ENCODE results near the gene KRT38. TPM values are rescaled to one million over a fixed set of nuclear protein-coding genes. Genes with fewer than 3 reads are reported as not detected.

Gene KRT38
- total and polyA plus RNA-seq, 4 donors, result not detected

GRCh38 chr17:41415411-41415810 lies 25.4 kb downstream of the KRT38 start:
- no peaks in the 10 kb centered on the region for H3K36me3 ChIP-seq (ENCODE audit: control insufficient read depth in 1 of 2, insufficient read depth in 2 of 2, low read length in 1 of 2)
- no peaks in the 10 kb centered on the region for H3K9me3 ChIP-seq (ENCODE audit: control insufficient read depth, low read length)
- DNase-seq (no peak), ATAC-seq (ENCODE audit: low FRiP score) (no peak)
- intact Hi-C loops (cut with DNase I), result no loop called here
- no peaks in the 10 kb centered on the region for H3K27me3 ChIP-seq (ENCODE audit: control insufficient read depth in 1 of 2, insufficient read depth in 2 of 2, low read length in 1 of 2)
- no peak overlapping the region for H3K27ac ChIP-seq (ENCODE audit: low read depth in 1 of 2, low read length in 2 of 2)
- H3K4me1 ChIP-seq (ENCODE audit: control insufficient read depth in 1 of 2, insufficient read depth in 2 of 2, low read length in 2 of 2), result no peaks in the 10 kb centered on the region
- WGBS, 2 donors, result 79 to 81% methylated on average over 4 of the region's 4 CpGs
- H3K4me3 ChIP-seq (ENCODE audit: low read length in 2 of 2), result no peak overlapping the region

GRCh38 chr17:41413982-41414381 lies 26.8 kb downstream of the KRT38 start:
- H3K27me3 ChIP-seq (ENCODE audit: control insufficient read depth in 1 of 2, insufficient read depth in 2 of 2, low read length in 1 of 2), result no peaks in the 10 kb centered on the region
- no peaks in the 10 kb centered on the region for H3K4me1 ChIP-seq (ENCODE audit: control insufficient read depth in 1 of 2, insufficient read depth in 2 of 2, low read length in 2 of 2)
- H3K4me3 ChIP-seq (ENCODE audit: low read length in 2 of 2), result no peak overlapping the region
- no peaks in the 10 kb centered on the region for H3K9me3 ChIP-seq (ENCODE audit: control insufficient read depth, low read length)
- no peak overlapping the region for H3K27ac ChIP-seq (ENCODE audit: low read depth in 1 of 2, low read length in 2 of 2)
- ATAC-seq (ENCODE audit: low FRiP score) (no peak), DNase-seq (no peak)
- H3K36me3 ChIP-seq (ENCODE audit: control insufficient read depth in 1 of 2, insufficient read depth in 2 of 2, low read length in 1 of 2), result no peaks in the 10 kb centered on the region
- WGBS, 2 donors, result 69 to 78% methylated on average over 2 of the region's 2 CpGs
- intact Hi-C loops (cut with DNase I), result no loop called here

GRCh38 chr17:41413353-41413957 lies 27.3 kb downstream of the KRT38 start:
- no peaks in the 10 kb centered on the region for H3K9me3 ChIP-seq (ENCODE audit: control insufficient read depth, low read length)
- H3K27ac ChIP-seq (ENCODE audit: low read depth in 1 of 2, low read length in 2 of 2), result no peak overlapping the region
- no peaks in the 10 kb centered on the region for H3K4me1 ChIP-seq (ENCODE audit: control insufficient read depth in 1 of 2, insufficient read depth in 2 of 2, low read length in 2 of 2)
- ATAC-seq (ENCODE audit: low FRiP score) (no peak), DNase-seq (no peak)
- intact Hi-C loops (cut with DNase I), result no loop called here
- WGBS, 2 donors, result 56 to 58% methylated on average over 5 of the region's 5 CpGs
- H3K4me3 ChIP-seq (ENCODE audit: low read length in 2 of 2), result no peak overlapping the region
- H3K27me3 ChIP-seq (ENCODE audit: control insufficient read depth in 1 of 2, insufficient read depth in 2 of 2, low read length in 1 of 2), result no peaks in the 10 kb centered on the region
- no peaks in the 10 kb centered on the region for H3K36me3 ChIP-seq (ENCODE audit: control insufficient read depth in 1 of 2, insufficient read depth in 2 of 2, low read length in 1 of 2)

- Histone ChIP-seq H3K27ac (ENCODE audit: low read depth in 1 of 2, low read length in 2 of 2) (no peak overlapping the region), H3K4me1 (ENCODE audit: control insufficient read depth in 1 of 2, insufficient read depth in 2 of 2, low read length in 2 of 2) (no peaks in the 10 kb centered on the region), H3K4me3 (ENCODE audit: low read length in 2 of 2) (no peak overlapping the region), H3K9me3 (ENCODE audit: control insufficient read depth, low read length) (no peaks in the 10 kb centered on the region), H3K27me3 (ENCODE audit: control insufficient read depth in 1 of 2, insufficient read depth in 2 of 2, low read length in 1 of 2) (no peaks in the 10 kb centered on the region), H3K36me3 (ENCODE audit: control insufficient read depth in 1 of 2, insufficient read depth in 2 of 2, low read length in 1 of 2) (no peaks in the 10 kb centered on the region)
- WGBS, 2 donors, result 93% methylated on average over 20 of the region's 20 CpGs
- ATAC-seq (ENCODE audit: low FRiP score), result no peak
- intact Hi-C loops (cut with DNase I), result no loop called here
- no peak for DNase-seq
Observed at GRCh38 chr17:41411072-41411840, 29.5 kb downstream of the KRT38 start.

- no peak overlapping the region for H3K4me3 ChIP-seq (ENCODE audit: low read length in 2 of 2)
- no peaks in the 10 kb centered on the region for H3K9me3 ChIP-seq (ENCODE audit: control insufficient read depth, low read length)
- H3K27me3 ChIP-seq (ENCODE audit: control insufficient read depth in 1 of 2, insufficient read depth in 2 of 2, low read length in 1 of 2), result no peaks in the 10 kb centered on the region
- DNase-seq, result no peak
- no peaks in the 10 kb centered on the region for H3K36me3 ChIP-seq (ENCODE audit: control insufficient read depth in 1 of 2, insufficient read depth in 2 of 2, low read length in 1 of 2)
- WGBS, 2 donors, result 92% methylated on average over 10 of the region's 10 CpGs
- no peaks in the 10 kb centered on the region for H3K4me1 ChIP-seq (ENCODE audit: control insufficient read depth in 1 of 2, insufficient read depth in 2 of 2, low read length in 2 of 2)
- no peak overlapping the region for H3K27ac ChIP-seq (ENCODE audit: low read depth in 1 of 2, low read length in 2 of 2)
- intact Hi-C loops (cut with DNase I), result no loop called here
- ATAC-seq (ENCODE audit: low FRiP score), result no peak
Observed at GRCh38 chr17:41407226-41407625, 33.6 kb downstream of the KRT38 start.

- intact Hi-C loops (cut with DNase I), result no loop called here
- Histone ChIP-seq H3K4me3 (ENCODE audit: low read length in 2 of 2) (no peak overlapping the region), H3K4me1 (ENCODE audit: control insufficient read depth in 1 of 2, insufficient read depth in 2 of 2, low read length in 2 of 2) (no peaks in the 10 kb centered on the region), H3K36me3 (ENCODE audit: control insufficient read depth in 1 of 2, insufficient read depth in 2 of 2, low read length in 1 of 2) (no peaks in the 10 kb centered on the region), H3K27ac (ENCODE audit: low read depth in 1 of 2, low read length in 2 of 2) (no peak overlapping the region), H3K9me3 (ENCODE audit: control insufficient read depth, low read length) (no peaks in the 10 kb centered on the region), H3K27me3 (ENCODE audit: control insufficient read depth in 1 of 2, insufficient read depth in 2 of 2, low read length in 1 of 2) (no peaks in the 10 kb centered on the region)
- ATAC-seq (ENCODE audit: low FRiP score) (no peak), DNase-seq (no peak)
- 48% methylated on average over 5 of the region's 5 CpGs for WGBS, 2 donors
Observed at GRCh38 chr17:41406205-41406604, 34.6 kb downstream of the KRT38 start.

- H3K27me3 ChIP-seq (ENCODE audit: control insufficient read depth in 1 of 2, insufficient read depth in 2 of 2, low read length in 1 of 2), result no peaks in the 10 kb centered on the region
- 74% methylated on average over 7 of the region's 7 CpGs for WGBS, 2 donors
- no peaks in the 10 kb centered on the region for H3K4me1 ChIP-seq (ENCODE audit: control insufficient read depth in 1 of 2, insufficient read depth in 2 of 2, low read length in 2 of 2)
- ATAC-seq (ENCODE audit: low FRiP score) (no peak), DNase-seq (no peak)
- no peaks in the 10 kb centered on the region for H3K9me3 ChIP-seq (ENCODE audit: control insufficient read depth, low read length)
- intact Hi-C loops (cut with DNase I), result no loop called here
- H3K27ac ChIP-seq (ENCODE audit: low read depth in 1 of 2, low read length in 2 of 2), result no peak overlapping the region
- H3K36me3 ChIP-seq (ENCODE audit: control insufficient read depth in 1 of 2, insufficient read depth in 2 of 2, low read length in 1 of 2), result no peaks in the 10 kb centered on the region
- H3K4me3 ChIP-seq (ENCODE audit: low read length in 2 of 2), result no peak overlapping the region
Observed at GRCh38 chr17:41404024-41404671, 36.6 kb downstream of the KRT38 start.

- DNase-seq (no peak), ATAC-seq (ENCODE audit: low FRiP score) (no peak)
- WGBS, 2 donors, result 69 to 72% methylated on average over 4 of the region's 4 CpGs
- intact Hi-C loops (cut with DNase I), result no loop called here
- H3K36me3 ChIP-seq (ENCODE audit: control insufficient read depth in 1 of 2, insufficient read depth in 2 of 2, low read length in 1 of 2), result no peaks in the 10 kb centered on the region
- no peak overlapping the region for H3K4me3 ChIP-seq (ENCODE audit: low read length in 2 of 2)
- H3K4me1 ChIP-seq (ENCODE audit: control insufficient read depth in 1 of 2, insufficient read depth in 2 of 2, low read length in 2 of 2), result no peaks in the 10 kb centered on the region
- no peak overlapping the region for H3K27ac ChIP-seq (ENCODE audit: low read depth in 1 of 2, low read length in 2 of 2)
- no peaks in the 10 kb centered on the region for H3K27me3 ChIP-seq (ENCODE audit: control insufficient read depth in 1 of 2, insufficient read depth in 2 of 2, low read length in 1 of 2)
- no peaks in the 10 kb centered on the region for H3K9me3 ChIP-seq (ENCODE audit: control insufficient read depth, low read length)
Observed at GRCh38 chr17:41403404-41404023, 37.3 kb downstream of the KRT38 start.

Data from aorta (tissue), 5 donors.